Fibroblast of peridontal ligament (primary cell): ENCODE measurements around the gene DLGAP4.

Source experiments
- DNase-seq: peaks from one replicate; pipeline ENCODE4 v3.0.0-alpha.2; 2010; ENCODE audit errors: extremely low read depth

Gene DLGAP4

DNA sequence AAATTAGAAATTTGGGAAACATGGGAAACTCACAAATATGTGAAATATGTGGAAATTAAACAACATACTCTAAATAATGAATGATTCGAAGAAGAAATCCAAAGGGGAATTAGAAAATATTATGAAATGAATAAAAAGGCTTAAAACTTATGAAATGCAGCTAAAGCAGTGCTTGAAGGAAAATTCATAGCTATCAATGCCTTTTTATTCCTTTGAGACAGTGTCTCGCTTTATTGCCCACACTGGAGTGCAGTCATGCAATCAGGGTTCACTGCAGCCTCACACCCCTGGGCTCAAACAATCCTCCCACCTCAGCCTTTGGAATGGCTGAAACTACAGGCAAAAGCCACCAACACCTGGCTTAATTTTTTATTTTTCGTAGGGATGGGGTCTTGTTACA lies 259.4 kb downstream of the DLGAP4 start:
- DNase-seq = no peak

DNA sequence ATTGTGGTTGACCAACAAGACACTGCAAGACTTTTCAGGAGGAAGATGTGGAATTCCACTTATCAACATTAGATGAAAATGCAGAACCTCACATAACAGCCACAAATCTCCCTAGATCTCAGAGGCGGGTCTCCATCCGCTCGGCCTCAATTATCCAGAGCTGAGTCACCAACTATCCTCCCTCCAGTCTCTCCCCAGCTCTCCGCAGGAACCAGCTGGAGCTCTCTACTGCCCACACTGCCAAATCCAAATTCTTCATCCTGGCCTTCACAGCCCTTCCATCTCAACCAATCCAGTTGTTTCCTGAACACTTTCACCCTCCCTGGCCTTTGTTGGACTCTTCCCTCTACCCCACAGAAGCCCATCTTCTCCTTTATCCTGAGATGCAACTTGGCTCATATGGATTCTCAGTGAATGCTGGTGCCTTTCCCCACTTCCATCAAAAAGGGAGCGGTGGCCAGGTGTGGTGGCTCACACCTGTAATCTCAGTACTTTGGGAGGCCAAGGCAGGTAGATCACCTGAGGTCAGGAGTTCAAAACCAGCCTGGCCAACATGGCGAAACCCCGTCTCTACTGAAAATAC lies 263.8 kb downstream of the DLGAP4 start:
- peak; percentile 78 for DNase-seq

DNA sequence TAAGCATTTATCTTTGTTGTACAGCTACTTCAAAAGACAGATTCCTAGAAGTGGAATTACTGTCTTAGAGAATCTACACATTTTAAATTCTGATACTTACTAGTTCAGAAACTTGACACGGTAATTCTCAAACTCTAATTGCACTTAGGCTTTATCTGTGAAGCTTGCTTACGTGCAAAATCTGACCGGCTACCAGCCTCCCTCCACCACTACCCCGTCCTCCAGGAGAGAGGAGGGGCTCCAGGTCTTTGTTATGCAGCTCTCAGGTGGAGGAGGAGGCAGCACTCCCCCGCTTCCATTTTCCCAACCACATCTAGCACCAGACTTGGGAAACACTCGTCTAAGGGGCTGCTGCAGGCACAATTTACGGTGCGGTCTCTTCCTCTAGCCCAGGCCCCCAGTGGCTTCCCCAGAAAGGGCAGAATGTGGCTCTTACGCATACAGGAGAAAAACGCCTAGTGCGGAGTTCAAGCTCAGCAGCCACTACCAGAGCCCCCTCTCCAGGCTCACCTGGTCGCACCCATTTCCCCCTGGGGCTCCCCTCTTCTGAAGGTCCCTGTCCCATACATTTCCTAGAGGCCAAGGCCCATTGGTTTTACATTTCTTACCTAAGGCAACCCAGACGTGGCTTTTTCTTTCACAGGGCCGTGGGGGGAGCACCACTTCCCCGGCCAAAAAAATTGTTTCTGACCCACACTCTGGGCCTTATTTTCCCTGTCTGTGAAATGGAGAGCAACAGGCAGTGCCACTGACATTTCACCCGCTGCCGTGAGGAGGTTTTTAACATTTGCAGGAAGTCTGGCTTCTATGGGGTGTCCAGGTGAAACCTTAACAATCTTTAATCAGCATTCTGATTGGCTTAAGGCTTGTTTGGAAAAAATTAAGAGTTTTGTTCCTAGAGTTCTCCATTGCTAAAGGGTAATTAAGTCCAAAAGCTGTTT lies 265.7 kb downstream of the DLGAP4 start:
- DNase-seq = no peak

DNA sequence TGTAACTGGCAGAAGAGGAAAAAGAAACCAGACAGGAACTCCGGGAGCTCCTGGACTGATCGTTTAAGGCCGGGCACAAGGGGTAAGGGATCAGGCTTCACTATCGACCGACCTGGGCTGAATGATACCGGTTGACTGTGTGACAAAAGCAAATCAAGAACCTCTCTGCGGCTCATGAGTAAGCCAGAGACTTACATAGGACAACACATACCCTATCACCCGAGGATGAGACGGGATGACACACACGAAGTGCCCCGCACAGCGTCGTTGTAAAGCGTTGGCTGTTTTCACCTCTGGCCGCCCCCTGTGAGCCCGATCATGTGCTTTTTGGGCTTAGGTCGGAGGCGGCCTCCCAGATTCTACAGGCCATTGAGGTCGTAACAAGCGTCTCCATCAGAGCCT lies 266.6 kb downstream of the DLGAP4 start:
- no peak for DNase-seq

DNA sequence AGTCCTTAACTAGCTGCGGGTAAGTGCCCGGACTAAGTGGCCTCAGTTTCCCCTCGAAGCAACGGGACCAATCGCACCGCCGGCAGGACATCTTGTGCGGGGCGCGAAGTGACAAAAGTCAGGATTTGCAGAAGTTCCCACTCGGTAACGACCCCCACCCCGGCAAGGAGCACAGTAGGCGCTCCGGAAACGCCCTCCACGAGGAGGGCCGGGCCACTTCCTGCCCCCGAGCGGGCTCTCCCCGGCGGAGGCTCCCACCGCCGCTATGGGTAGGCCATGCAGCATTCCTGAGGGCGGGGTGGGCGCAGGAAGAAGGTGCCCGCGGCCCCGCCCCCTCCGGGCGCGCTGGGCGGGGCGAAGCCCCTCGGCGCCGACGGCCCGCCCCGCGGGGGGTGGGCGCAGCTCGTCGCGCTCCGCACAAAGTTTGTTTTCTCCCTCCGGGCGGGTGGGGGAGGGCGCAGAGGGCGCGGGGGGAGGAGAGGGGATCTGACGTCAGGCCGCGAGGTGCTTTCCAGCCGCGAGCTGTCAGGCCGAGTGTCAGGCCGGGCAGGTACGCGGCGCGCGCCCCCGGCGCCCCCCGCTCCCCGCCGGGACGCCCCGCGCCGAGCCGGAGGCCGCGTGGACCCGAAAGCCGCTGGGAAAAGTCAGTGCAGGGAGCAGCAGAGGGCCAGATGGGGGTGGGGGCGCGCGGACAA lies 267.1 kb downstream of the DLGAP4 start, which contains the start of gene TGIF2:
TGIF2 (plus strand) TSS at position 495 of the 695 bp plus-strand sequence. CDS start 5,178 bp downstream, outside the sequence.
- DNase-seq = peak; percentile 29

DNA sequence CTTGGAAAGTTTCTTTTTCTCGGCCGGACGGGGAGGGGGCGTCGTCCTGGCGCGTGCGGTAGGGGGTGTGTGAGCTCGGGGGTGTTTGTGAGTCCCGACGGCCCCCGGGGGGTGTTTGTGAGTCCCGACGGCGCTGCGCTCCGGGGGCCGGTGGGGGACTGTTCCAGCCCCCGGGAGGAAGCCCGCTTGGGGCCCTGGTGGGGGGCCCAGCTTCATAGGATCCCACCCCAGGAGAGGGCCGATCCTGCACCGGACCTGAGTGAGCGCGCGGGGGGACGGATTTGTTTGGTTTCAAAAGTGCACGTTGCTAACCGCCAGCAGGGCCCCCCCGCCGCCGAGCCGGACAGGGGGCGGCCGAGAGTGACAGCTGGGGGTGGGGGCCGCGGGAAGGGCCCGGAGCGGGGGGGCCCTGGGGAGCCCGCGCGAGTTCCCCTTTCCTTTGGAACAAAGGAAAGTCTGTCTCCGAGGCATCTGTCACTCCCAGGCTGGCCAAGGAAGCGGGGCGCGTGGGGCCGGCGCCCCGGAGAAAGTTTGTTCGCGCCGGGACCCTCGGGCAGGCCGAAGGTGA lies 267.7 kb downstream of the DLGAP4 start:
- DNase-seq = no peak

DNA sequence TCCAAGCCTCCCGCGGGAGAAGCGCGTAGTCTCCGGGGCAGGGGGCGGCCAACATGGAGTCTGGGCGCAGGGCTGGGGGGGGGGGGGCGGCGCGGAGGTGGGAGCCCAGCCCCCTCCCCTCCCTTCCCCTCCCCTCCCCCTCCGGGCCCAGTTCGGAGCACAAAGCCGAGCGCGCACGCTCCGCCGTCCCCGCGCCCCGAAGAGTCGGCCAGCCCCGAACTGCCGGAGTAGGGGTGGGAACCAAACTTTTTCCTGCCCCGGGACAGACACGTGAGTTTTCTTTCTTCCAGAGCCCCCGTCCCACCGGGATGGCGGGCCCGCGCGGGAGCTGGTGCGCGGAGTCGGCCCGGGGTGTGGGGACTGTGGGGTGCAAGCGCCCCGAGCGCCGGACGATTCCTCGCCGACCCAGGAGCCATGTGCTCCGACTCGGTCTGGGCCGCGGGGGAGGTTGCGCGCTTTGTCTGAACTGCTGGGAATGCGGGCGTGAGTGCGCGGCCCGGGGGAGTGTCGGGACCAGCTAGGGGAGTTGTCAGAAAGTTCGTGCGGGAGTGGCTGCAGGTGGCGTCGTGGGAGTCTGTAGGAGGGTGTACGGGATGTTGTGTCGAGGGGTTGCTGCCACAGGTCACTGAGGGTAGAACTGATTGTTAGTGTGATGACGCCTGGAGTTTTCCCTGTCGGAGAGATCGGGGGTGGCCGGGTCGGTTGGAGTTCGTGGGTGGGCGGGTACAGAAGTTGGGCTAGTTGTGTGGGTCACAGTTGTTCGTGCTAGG lies 268.4 kb downstream of the DLGAP4 start:
- DNase-seq = no peak

DNA sequence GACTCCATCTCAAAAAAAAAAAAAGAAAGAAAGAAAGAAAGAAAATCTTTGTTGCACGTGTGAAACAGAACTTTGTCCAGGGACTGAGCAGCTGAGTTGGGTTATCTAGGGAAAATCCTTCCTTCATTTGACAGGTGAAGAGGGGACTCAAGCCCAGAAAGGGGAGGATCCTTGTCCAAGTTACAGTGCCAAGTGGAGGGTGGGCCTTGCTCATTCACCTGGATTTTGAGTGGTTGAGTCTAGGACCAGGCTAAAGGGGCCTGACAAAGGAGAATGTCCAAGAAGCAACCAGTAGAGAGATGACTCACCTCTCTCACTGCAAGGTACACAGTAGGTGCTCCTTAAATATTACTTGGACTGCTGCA lies 269.9 kb downstream of the DLGAP4 start:
- DNase-seq = no peak
